WI38 (cell line): ENCODE measurements around the gene RAB7B.

Experiments used
- H3K4me3 ChIP-seq: 2 replicates; pipeline ENCODE4 v1.5.1; 2011; ENCODE audit warnings: low read depth, mild to moderate bottlenecking, control low read depth, low read length
- TF ChIP-seq, protein P1 (sequence below): IDR thresholded peaks from 2 replicates; pipeline ENCODE4 v1.5.1; 2012; ENCODE audit warnings: low read depth, mild to moderate bottlenecking, control low read depth, low read length

The RAB7B gene

DNA sequence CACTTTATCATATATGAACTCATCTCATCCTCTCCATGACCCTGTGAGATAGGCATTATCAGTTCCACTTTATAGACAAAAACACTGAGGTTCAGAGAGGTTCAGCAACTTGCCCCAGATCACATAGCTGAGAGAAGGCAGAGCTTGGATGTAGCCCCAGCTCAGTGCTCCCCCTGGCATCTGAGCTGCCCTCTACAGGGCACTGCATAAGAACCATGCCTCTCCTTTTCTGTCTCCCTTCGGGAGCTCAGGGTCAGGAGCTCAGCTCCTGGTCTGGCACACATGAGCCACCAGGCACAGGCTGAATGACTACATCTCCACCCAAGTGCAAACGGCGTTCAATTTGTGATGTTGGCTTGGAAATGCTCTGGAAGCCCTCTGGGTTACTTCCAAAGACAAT lies 16.9 kb downstream of the RAB7B start:
- TF ChIP-seq, protein P1, sequence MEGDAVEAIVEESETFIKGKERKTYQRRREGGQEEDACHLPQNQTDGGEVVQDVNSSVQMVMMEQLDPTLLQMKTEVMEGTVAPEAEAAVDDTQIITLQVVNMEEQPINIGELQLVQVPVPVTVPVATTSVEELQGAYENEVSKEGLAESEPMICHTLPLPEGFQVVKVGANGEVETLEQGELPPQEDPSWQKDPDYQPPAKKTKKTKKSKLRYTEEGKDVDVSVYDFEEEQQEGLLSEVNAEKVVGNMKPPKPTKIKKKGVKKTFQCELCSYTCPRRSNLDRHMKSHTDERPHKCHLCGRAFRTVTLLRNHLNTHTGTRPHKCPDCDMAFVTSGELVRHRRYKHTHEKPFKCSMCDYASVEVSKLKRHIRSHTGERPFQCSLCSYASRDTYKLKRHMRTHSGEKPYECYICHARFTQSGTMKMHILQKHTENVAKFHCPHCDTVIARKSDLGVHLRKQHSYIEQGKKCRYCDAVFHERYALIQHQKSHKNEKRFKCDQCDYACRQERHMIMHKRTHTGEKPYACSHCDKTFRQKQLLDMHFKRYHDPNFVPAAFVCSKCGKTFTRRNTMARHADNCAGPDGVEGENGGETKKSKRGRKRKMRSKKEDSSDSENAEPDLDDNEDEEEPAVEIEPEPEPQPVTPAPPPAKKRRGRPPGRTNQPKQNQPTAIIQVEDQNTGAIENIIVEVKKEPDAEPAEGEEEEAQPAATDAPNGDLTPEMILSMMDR = no peak
- H3K4me3 ChIP-seq = no peak overlapping the region

DNA sequence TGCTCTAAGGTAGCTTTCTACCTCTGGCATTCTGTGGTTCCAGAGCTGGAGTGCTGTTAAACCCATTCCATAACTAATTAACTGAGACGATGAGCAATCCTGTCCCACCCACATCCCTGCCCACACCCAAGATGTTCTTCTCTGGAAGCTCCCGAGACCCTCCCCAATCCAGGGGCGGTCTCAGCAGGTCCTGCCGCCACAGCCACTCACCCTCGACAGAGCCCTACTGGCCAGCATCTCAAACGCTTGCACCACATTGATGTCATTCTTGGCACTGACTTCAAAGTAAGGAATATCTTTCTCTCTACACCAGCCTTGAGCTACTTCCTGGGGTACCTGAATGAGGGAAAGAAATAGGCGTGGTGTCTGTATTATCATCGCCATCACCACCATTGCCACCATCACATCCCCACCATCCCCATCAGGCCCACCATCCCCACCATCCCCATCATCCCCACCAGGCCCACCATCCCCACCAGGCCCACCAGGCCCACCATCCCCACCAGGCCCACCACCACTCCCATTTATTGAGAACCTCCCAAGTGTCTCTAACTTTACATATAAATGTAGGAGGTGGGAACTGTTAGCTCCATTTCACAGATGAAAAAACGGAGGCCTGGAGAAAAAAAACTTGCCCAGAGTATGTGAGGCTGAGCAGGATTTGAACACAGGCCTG lies 17.7 kb downstream of the RAB7B start:
- TF ChIP-seq, protein P1 = no peak
- no peak overlapping the region for H3K4me3 ChIP-seq

DNA sequence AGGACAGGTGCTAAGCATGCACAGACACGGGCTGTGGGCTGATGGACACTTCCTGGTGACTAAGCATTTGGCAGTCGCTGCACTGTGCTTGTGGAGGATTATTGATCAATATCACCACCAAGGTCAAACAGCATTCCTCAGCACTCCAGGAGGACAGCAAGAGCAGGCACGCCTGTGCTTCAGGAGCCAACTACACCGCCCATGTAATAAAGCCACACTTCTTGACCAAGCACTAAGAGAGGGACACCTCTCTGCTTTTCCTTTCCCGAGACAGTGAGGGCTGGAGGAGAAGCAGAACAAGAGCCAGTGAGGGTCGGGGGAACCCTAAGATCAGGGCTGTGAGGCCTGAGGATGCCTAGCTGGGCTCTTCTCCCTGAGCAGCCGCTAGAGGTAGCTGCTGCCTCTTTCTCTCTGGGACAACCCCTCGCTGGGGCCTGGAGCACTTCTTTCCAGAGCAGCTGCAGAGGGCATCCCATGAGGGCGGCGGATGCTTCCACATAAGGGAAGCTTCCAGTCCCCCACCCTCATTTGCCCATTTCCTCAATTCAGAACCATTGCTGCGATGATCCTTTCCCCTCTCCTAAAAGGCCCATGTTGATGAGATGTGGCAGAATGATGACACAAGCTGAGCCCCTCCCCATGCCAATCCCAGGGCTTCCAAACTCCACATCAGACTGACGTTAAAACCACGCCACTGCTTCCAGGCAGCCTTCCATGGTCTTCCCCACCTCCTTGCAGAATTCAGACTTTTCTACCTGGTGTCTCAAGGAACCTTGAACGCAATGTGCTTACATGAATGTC lies 19.1 kb downstream of the RAB7B start:
- TF ChIP-seq, protein P1 = peak; percentile 97
- H3K4me3 ChIP-seq = no peak overlapping the region

DNA sequence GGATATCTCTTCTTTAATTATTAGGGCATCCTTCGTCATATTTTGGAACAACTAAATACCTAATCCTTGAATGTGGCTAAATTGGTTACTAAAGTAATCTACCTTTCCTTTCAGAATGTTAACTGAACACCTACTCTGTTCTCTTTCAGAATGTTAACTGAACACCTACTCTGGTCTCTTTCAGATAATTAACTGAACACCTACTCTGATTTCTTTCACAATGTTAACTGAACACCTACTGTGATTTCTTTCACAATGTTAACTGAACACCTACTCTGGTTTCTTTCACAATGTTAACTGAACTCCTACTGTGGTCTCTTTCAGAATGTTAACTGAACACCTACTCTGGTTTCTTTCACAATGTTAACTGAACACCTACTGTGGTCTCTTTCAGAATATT lies 21.9 kb downstream of the RAB7B start:
- TF ChIP-seq, protein P1 = no peak
- H3K4me3 ChIP-seq = no peak overlapping the region

DNA sequence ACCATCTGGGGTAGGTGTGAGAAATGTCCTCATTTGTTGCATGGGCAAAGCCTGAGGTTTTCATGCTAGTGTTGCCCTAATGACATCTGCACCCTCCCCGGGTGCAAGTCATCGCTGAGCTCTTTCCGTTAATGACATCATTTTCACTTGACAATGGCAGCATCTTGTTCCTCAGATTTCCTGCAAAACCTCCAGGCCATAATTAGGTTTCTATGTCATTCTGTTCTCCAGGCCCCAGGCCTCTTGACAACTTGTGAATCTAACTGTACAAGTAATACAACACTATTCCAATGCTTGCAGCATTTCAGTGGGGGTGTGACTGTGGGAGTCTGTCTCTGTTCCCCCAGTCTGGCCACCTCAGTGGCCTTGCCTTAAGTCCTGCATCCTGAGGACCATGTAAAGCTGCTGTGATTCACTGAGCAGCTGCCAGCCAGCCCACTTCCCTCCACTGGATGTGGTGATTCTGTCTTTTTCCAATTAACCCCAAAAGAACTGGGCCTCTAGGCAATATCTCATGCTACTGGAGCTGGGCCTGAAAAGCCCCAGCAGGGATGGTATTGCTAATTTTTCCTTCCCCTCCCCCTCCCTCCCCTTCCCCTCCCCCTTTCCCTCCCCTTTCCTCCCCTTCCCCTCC lies 22.8 kb downstream of the RAB7B start:
- TF ChIP-seq, protein P1 = no peak
- H3K4me3 ChIP-seq = no peak overlapping the region

DNA sequence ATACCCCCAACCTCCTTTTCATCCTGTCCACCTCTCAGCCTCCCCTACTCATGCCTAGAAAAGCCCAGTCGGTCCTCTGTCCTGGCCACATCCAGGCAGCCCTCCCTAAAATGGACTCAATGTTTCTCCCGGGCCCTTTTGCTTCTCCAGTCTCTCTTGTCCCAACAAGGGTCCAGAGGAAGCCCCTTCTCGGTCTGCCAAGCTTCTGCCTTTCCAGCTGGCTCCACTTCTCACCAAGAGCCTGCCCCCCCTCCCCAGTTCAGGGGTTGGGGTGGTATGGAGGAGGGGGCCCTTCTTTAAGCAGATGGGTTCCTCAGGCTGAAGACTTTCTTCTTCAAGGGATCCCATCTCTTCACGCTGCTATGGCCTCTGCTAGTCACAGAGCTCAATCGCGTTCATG lies 23.9 kb downstream of the RAB7B start:
- TF ChIP-seq, protein P1 = no peak
- no peak overlapping the region for H3K4me3 ChIP-seq

DNA sequence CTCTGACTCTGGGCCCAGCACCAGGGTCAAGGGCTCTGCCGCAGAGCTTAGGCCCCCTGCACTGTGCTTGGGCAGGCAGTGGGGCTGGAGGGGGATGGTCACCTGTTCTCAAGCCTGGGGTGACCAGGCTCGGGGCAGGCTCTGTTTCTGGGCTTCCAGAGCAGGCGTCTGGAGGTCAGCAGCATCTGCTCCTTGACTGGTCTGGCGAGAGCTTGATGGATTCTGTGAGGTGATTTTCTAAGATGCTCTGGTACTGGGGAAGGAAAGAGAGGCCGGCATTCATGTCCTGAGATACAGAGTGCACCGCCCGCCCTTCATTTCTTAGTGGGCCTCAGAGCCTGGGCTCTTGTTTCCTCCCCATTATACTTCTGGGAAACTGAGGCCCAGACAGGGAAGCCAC lies 24.5 kb downstream of the RAB7B start:
- TF ChIP-seq, protein P1 = no peak
- H3K4me3 ChIP-seq = no peak overlapping the region
